Ishikawa (cell line): ENCODE measurements around the gene NUB1.

Experiments used
- EP300 ChIP-seq: IDR thresholded peaks from 2 replicates; pipeline ENCODE4 v1.6.1; 2012; ENCODE audit warnings: borderline replicate concordance
- MAX ChIP-seq: IDR thresholded peaks from 2 replicates; pipeline ENCODE4 v1.6.1; 2012
- REST ChIP-seq: IDR thresholded peaks from 2 replicates; pipeline ENCODE4 v1.6.1; 2012; ENCODE audit warnings: low read depth, mild to moderate bottlenecking
- YY1 ChIP-seq: IDR thresholded peaks from 2 replicates; pipeline ENCODE4 v1.6.1; 2012; ENCODE audit warnings: low read depth

- TF ChIP-seq EP300 (no peak), REST (no peak), YY1 (no peak), MAX (no peak)
Observed at GRCh38 chr7:151345576-151346469, 4.2 kb downstream of the NUB1 start.
